Measurements from ENCODE around the gene POLR2L.

The POLR2L gene

GRCh38 chr11:799641-800316 is 42.5 kb downstream of the POLR2L start:
- TF ChIP-seq, protein P1, sequence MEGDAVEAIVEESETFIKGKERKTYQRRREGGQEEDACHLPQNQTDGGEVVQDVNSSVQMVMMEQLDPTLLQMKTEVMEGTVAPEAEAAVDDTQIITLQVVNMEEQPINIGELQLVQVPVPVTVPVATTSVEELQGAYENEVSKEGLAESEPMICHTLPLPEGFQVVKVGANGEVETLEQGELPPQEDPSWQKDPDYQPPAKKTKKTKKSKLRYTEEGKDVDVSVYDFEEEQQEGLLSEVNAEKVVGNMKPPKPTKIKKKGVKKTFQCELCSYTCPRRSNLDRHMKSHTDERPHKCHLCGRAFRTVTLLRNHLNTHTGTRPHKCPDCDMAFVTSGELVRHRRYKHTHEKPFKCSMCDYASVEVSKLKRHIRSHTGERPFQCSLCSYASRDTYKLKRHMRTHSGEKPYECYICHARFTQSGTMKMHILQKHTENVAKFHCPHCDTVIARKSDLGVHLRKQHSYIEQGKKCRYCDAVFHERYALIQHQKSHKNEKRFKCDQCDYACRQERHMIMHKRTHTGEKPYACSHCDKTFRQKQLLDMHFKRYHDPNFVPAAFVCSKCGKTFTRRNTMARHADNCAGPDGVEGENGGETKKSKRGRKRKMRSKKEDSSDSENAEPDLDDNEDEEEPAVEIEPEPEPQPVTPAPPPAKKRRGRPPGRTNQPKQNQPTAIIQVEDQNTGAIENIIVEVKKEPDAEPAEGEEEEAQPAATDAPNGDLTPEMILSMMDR (IDR thresholded peaks at IDR 0.05; ENCODE audit: low read depth, low read length, poor library complexity, severe bottlenecking): no peak
- no peak for TF ChIP-seq EZH2phosphoT487 (IDR thresholded peaks at IDR 0.05; ENCODE audit: borderline replicate concordance, low read length)
- Histone ChIP-seq H3K9me2 (replicated peaks; ENCODE audit: control insufficient read depth, low read length) (no peaks in the 10 kb centered on the region), H3K79me2 (ENCODE audit: control insufficient read depth, low read length) (peaks cover 37% of the 10 kb centered on the region), H3K27ac (ENCODE audit: low read depth, low read length) (no peak overlapping the region), H3K27me3 (ENCODE audit: control insufficient read depth, low read length) (no peaks in the 10 kb centered on the region), H3K4me2 (ENCODE audit: low read length) (no peak overlapping the region), H3K9me3 (ENCODE audit: control insufficient read depth, insufficient read depth, low read length) (no peaks in the 10 kb centered on the region), H3F3A (ENCODE audit: control insufficient read depth, insufficient read depth) (peaks cover 12% of the 10 kb centered on the region; the same call in 1 of the 2 replicates), H3K36me3 (ENCODE audit: control insufficient read depth, low read length) (peaks cover 51% of the 10 kb centered on the region), H4K20me1 (ENCODE audit: control insufficient read depth, insufficient read depth, low read depth, low read length) (peaks cover 4% of the 10 kb centered on the region; the same call in 1 of the 2 replicates), H3K4me3 (ENCODE audit: low read length) (no peak overlapping the region), H3K4me1 (ENCODE audit: control insufficient read depth, low read length) (peaks cover 47% of the 10 kb centered on the region)

DNA sequence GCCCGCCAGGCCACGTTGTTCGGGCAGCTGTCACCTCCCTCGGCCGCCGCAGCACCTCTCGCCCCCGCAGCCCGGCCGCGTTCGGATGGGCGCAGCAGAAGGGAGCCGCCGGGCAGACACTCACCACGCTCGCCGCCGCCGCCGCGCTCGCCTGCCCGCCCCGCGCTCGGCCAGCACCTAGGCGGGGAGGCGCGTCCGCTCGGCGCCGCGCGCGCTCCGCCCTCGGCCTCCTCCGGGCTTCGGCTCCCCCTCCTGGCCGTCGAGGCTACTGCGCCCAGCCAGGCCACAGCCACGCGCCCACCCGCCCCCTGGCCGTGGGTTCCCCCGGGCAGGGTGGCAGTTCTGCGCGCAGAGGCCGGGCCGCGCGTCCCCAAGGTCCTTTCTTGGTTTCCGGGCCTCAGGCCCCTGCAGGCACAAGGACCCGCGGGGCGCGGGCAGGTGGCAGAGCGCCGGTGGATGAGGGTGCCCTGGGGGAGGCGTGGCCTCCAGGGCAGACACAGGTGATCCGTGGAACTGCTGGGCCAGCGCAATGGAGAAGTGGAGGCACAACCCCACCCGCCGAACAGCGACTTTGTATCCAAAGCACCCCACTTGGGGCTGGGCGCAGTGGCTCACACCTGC is 44.1 kb downstream of the POLR2L start, which contains the start of gene SLC25A22:
Gene SLC25A22 (minus strand): TSS at position 189 of the 621 bp plus-strand sequence. CDS start 3,275 bp downstream, outside the sequence.
- H3K79me2 ChIP-seq (ENCODE audit: control insufficient read depth, low read length): peaks cover 25% of the 10 kb centered on the region
- H3K27ac ChIP-seq (ENCODE audit: low read depth, low read length): peak within 1 kb of the TSS; percentile 80
- peaks cover 4% of the 10 kb centered on the region; the same call in 1 of the 2 replicates for H4K20me1 ChIP-seq (ENCODE audit: control insufficient read depth, insufficient read depth, low read depth, low read length)
- no peak for TF ChIP-seq EZH2phosphoT487 (IDR thresholded peaks at IDR 0.05; ENCODE audit: borderline replicate concordance, low read length)
- TF ChIP-seq, protein P1 (IDR thresholded peaks at IDR 0.05; ENCODE audit: low read depth, low read length, poor library complexity, severe bottlenecking): peak; percentile 73
- H3K27me3 ChIP-seq (ENCODE audit: control insufficient read depth, low read length): no peaks in the 10 kb centered on the region
- peaks cover 52% of the 10 kb centered on the region for H3K36me3 ChIP-seq (ENCODE audit: control insufficient read depth, low read length)
- H3K9me3 ChIP-seq (ENCODE audit: control insufficient read depth, insufficient read depth, low read length): no peaks in the 10 kb centered on the region
- H3K4me3 ChIP-seq (ENCODE audit: low read length): peak within 1 kb of the TSS; percentile 93
- H3K4me2 ChIP-seq (ENCODE audit: low read length): peak within 1 kb of the TSS; percentile 97
- H3K9me2 ChIP-seq (replicated peaks; ENCODE audit: control insufficient read depth, low read length): no peaks in the 10 kb centered on the region
- H3F3A ChIP-seq (ENCODE audit: control insufficient read depth, insufficient read depth): peaks cover 12% of the 10 kb centered on the region; the same call in 1 of the 2 replicates
- H3K4me1 ChIP-seq (ENCODE audit: control insufficient read depth, low read length): peaks cover 33% of the 10 kb centered on the region

GRCh38 chr11:797296-798092 is 44.8 kb downstream of the POLR2L start:
- Histone ChIP-seq H3K4me3 (ENCODE audit: low read length) (peak overlapping the region; percentile 93), H3K27ac (ENCODE audit: low read depth, low read length) (peak overlapping the region; percentile 80), H4K20me1 (ENCODE audit: control insufficient read depth, insufficient read depth, low read depth, low read length) (peaks cover 4% of the 10 kb centered on the region; the same call in 1 of the 2 replicates), H3K27me3 (ENCODE audit: control insufficient read depth, low read length) (no peaks in the 10 kb centered on the region), H3K4me1 (ENCODE audit: control insufficient read depth, low read length) (peaks cover 33% of the 10 kb centered on the region), H3K9me3 (ENCODE audit: control insufficient read depth, insufficient read depth, low read length) (no peaks in the 10 kb centered on the region), H3K4me2 (ENCODE audit: low read length) (peak overlapping the region; percentile 97), H3K9me2 (replicated peaks; ENCODE audit: control insufficient read depth, low read length) (no peaks in the 10 kb centered on the region), H3F3A (ENCODE audit: control insufficient read depth, insufficient read depth) (peaks cover 12% of the 10 kb centered on the region; the same call in 1 of the 2 replicates), H3K36me3 (ENCODE audit: control insufficient read depth, low read length) (peaks cover 48% of the 10 kb centered on the region), H3K79me2 (ENCODE audit: control insufficient read depth, low read length) (peaks cover 25% of the 10 kb centered on the region)
- TF ChIP-seq, protein P1 (IDR thresholded peaks at IDR 0.05; ENCODE audit: low read depth, low read length, poor library complexity, severe bottlenecking): no peak
- no peak for TF ChIP-seq EZH2phosphoT487 (IDR thresholded peaks at IDR 0.05; ENCODE audit: borderline replicate concordance, low read length)

Measured in DOHH2 (cell line).